CD4-positive, alpha-beta T cell treated with Interleukin-15 for 4 hours (primary cell): ENCODE measurements around the gene PLCD1.

Experiments
- DNase-seq: peaks from one replicate; pipeline ENCODE4 v3.0.0-alpha.2; 2020; ENCODE audit warnings: low spot score

PLCD1 gene

DNA sequence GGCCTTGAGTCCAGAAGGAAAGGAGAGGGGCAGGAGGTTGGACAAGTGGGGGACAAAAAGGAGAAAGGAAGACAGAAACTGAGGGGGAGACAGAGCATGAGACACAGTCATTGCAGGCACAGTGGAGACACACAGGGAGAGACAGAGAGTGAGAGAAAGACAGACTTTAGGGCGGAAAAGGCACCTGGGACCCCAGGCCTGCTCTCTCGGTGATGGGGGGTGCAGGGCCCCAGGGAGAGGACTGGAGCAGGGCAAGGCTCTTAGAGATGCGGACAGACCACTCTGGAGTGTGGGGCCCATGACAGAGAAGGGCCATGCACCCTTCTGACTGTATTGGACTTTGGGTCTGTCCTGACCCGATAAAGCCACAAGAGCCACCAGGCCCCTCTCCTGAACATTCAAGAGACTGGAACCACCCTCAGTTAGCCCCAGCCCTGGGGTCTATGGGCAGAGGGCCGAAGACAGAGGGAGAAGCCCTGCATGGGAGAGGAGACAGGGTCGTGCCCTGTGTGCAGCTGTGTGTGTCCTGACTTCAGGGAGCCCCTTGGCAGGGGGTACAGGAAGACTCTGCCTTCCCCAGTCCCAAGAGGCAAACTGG lies 12.5 kb downstream of the PLCD1 start:
- no peak for DNase-seq

DNA sequence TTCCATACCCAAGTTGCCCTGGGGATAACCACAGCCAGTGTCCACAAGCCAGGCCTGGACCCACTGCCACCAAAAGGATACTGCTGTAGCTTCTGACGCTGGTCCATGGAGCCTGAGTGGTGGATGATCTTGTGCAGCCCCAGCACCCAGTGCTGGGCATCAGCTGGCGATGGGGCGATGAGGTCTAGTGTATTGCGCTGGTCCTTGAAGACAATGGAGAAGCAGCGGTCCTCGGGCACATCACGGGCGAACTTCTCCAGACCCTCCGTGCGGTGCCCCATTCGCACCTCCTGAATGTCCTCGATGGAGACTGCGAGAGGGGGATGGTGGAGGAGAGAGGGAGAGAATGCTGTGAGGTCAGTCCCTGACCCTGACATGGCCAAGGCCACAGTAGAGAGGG lies 13.0 kb downstream of the PLCD1 start:
- DNase-seq = no peak

- DNase-seq = no peak
These were observed 13.5 kb downstream of the PLCD1 start for GRCh38 chr3:38015984-38016383.

- no peak for DNase-seq
These were observed 14.0 kb downstream of the PLCD1 start for GRCh38 chr3:38015485-38015884.

DNA sequence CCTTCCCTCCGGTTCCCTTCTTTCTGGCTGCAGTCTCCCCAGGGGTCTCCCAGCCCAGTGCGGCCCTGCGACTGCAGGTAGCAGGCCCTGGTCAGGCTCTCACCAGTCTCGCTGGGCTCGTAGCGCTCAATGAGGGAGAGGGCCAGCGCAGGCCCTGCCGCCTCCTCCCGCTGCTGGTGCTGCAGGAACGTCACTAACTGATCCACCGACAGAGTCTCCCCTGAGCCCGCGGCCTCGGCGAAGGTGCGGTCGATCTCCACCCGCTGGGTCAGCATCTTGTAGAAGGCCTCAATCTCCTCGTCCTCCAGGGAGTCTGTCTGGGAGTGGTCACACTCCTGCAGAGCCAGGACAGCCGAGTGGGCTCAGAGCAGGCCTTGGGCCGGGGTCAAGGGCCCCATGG lies 18.3 kb downstream of the PLCD1 start:
- DNase-seq = no peak

- DNase-seq = no peak
These were observed 19.4 kb downstream of the PLCD1 start for GRCh38 chr3:38009807-38010591.

GRCh38 chr3:38008971-38009580 lies 20.4 kb downstream of the PLCD1 start:
- no peak for DNase-seq

DNA sequence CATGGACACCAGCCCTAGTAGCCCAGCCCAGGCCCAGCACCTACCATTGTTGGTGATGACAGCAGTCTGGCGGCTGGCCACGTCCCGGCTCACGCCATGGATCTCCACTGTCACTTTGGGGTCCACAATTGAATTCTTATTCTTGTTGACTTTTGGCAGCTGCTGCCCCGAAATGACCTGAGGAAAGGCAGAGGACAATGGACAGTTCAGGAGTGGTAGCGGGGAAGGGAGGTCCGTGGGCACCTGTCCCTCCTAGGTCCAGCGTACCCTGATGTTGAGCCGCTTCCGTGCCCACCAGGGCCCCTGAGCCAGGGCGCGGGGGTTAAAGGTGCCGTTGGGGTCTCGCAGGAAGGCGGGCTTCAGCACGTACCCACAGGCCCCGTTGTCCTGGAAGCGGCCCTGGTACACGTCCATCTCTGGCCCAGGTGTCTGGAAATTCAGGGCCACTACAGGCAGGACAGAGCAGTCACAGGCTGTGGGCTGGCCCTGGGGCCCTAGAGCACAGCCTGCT lies 21.2 kb downstream of the PLCD1 start:
- DNase-seq = no peak

GRCh38 chr3:38007754-38008090 lies 21.7 kb downstream of the PLCD1 start:
- DNase-seq = no peak

GRCh38 chr3:38006445-38006995 lies 22.9 kb downstream of the PLCD1 start:
- DNase-seq = no peak

- DNase-seq = no peak
These were observed 23.4 kb downstream of the PLCD1 start for GRCh38 chr3:38006031-38006430.

DNA sequence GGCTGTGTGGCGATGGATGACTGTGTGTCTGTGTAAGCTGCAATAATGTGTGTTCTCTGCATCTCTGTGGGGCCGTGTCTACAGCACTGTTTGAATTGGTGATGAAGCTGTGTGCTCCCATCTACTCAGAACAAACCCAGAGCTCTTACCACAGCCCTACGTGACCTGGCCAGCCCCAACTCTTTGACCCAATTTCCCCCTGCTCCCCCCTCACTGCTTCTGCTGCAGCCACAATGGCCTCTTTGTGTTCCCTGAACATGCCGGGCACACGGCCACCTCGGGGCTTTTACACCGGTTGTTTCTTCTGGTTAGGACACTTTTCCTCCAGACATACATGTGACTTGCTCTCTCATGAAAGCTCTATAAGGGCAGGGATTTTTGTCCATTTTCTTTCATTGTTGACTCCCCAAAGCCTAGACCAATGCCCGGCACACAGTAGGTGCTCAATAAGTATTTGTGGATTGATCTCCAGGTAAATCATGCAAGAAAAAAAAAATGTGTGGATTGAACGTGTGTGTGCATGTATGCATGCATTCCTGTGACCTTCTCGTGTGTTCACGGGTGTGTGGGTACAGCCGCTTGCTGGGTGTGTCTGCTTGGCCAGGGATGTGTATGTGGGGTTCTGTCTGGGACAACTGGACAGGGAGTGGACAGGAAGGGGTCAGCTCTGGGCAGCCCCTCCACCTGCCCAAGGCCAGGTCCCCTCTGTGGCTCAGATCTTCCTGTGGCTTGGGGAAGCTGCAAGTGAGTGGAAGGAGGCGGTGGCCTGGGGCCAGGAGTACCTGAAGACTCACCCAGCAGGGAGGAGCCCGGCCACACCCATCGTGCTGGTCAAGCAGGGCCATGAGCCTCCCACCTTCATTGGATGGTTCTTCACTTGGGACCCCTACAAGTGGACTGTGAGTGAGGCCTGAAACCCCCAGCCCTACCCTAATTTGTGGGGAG lies 24.1 kb downstream of the PLCD1 start:
- DNase-seq = no peak

DNA sequence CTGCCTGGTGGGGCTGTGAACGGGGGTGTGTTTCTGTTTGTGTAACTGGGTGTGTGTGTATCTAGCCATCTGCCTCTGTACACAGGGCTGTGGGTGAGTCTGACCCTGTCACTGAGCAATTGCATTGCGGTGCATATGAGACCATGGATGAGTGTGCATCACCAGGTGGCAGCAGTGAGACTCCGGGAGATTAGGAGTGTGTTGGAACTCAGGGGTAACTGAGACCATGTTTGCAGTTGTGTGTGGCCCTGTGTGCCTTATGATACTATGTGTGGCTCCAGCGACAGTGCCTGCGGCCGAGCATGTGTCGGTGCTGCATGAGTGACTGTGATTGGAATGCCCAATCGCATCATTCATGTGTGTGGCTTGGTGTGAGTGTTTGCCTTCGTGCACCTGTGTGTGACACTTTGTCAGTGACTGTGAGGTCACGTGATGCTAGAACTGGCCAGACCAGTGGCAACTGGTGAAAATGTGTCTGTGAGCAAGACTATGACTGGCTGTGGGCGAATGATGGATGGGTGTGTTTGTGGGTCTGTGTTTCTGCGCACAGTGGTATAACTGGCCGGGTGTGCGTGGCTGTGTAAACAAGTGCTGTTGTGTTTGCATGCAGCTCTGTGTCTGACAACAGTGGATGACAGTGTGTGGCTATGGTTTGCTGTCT lies 24.9 kb downstream of the PLCD1 start:
- DNase-seq = peak; percentile 73

DNA sequence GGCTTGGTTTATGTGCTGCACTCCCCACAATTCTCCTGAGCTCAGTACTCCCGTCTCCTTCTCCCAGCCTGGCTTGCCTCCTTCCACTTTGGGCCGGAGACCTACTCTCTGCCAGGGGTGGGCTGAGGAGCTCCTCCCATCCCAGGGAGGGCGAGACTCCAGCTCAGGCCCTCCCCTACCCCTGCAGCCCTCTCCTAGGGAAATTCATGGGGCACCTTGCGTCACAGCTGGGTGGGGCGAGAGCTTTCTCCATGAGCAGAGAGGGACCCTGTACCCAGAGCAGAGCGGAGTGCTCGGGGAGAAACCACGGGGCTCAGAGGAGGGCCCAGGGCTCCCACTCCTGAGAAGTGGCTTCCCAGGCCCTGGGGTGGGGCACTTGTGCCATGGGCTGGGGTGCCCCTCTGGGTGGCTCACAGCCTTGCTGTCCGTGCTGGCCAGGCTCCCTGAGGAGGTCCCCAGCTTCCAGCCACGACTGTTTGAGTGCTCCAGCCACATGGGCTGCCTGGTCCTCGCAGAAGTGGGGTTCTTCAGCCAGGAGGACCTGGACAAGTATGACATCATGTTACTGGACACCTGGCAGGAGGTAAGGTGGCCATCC lies 25.5 kb downstream of the PLCD1 start:
- no peak for DNase-seq

- peak; percentile 61 for DNase-seq
These were observed 26.0 kb downstream of the PLCD1 start for GRCh38 chr3:38003371-38003816.

DNA sequence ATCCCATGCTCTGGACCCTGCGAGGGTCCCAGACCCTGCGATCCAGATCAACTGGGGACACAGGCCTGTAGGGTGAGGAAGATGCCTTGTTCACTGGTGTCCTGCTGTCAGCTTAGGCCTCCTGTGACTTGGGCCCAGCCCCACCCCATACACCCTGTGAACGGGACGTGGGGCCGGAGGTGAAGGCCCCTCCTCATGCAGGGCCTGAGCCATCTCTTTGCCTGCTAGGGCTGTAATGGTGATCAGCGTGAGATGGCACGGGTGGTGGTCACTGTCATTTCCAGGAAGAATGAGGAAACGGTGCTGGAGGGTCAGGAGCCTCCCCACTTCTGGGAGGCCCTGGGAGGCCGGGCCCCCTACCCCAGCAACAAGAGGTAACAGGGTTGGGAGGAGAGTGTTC lies 26.5 kb downstream of the PLCD1 start:
- DNase-seq = no peak

- no peak for DNase-seq
These were observed 27.1 kb downstream of the PLCD1 start for GRCh38 chr3:38002291-38002876.

DNA sequence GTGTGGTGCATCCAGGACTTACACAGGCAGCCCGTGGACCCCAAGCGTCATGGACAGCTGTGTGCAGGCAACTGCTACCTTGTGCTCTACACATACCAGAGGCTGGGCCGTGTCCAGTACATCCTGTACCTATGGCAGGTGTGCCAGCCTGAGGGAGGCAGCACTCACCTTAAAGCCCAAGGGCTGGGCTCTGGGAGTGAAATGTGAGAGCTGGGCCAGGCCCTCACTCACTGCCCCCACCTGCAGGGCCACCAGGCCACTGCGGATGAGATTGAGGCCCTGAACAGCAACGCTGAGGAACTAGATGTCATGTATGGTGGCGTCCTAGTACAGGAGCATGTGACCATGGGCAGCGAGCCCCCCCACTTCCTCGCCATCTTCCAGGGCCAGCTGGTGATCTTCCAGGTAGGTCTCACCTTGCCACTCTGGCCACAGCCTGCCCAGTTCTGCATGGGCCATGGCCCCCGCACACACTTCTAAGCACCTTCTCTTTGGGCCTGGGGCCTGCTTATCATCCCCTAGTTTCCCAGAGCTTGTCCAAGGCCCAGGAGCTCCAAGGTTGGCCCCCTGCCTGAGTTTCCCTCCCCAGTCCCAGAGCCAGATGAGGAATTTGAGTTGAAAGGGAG lies 27.9 kb downstream of the PLCD1 start:
- no peak for DNase-seq

DNA sequence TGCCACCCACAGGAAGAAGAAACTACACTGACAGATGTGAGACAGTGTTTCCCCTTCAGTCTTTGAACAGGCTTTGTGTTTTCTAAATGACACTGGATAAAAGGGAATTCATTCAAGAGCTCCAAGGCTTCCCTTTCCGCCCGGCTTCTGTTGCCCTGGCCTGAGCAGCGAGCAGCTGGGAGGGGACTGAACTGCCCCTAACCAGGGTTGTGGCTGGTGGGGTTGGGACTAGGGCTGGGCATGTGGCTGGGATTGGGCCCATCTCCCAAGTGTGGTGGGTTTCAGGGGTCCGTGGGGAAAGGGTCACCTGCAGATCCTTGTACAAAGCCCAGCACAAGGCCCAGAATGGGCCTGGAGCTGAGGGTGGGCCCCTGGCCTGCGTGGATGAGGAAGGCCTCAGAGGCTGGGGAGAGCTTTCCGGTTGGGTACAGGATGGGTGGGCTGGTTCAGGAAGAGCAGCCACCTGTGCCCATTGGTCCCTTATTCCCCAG lies 28.4 kb downstream of the PLCD1 start:
- DNase-seq = no peak
